A549 treated with RU486 at 1 μM for 4 hours (cell line): ENCODE measurements around the gene ERCC8. TPM values are rescaled to one million over a fixed set of nuclear protein-coding genes. Genes with fewer than 3 reads are reported as not detected.

ENCODE experiments used
- total RNA-seq: library from RNA; stranded (reverse); fragments of 200-300 nt; extraction: Qiagen RNA extraction; gene quantifications from 5 replicates; pipeline ENCODE4 v1.2.3, GENCODE V29; 2022; ENCODE audit warnings: low read depth

Gene ERCC8
- 9.5 to 17.9 TPM (median 13.4 TPM) in 5 replicates for total RNA-seq

GRCh38 chr5:60944904-60945812, at the start of gene ERCC8, which contains the start of gene NDUFAF2:
TSS of gene ERCC8 (minus strand) at chr5:60945070. CDS start at chr5:60945008, 62 bp downstream.
TSS of gene NDUFAF2 (plus strand) at chr5:60945205. CDS start at chr5:60945256, 51 bp downstream.

GRCh38 chr5:60843936-60844905, 100.6 kb downstream of the ERCC8 start, which contains the start of gene ELOVL7:
TSS of gene ELOVL7 (minus strand) at chr5:60844269. CDS start at chr5:60787397, 56,872 bp downstream.

Other genes starting within 250 kb of the ERCC8 start
- gene DEPDC1B, start 244.9 kb downstream of the ERCC8 start, total RNA-seq: 13.0 to 18.6 TPM (median 17.4 TPM) in 5 replicates
- 6.6 to 13.7 TPM (median 12.4 TPM) in 5 replicates for gene ELOVL7, start 100.8 kb downstream of the ERCC8 start, total RNA-seq
- 72.2 to 85.7 TPM (median 80.0 TPM) in 5 replicates for gene NDUFAF2, start 135 bp upstream of the ERCC8 start, total RNA-seq
- gene SMIM15, start 217.4 kb upstream of the ERCC8 start, total RNA-seq: 70.1 to 96.8 TPM (median 76.3 TPM) in 5 replicates